HG03354 (cell line): Measurements from ENCODE around the gene PLEKHM2.
A peak's percentile ranks its signal among the peaks of the same experiment; 100 is the strongest.

ENCODE experiments used
- ATAC-seq: cut with Tn5 transposase; IDR thresholded peaks from one replicate; pipeline ENCODE4 v1.9.1; 2021; ENCODE audit warnings: mild to moderate bottlenecking; ENCODE audit not compliant: unreplicated experiment, poor library complexity, severe bottlenecking

PLEKHM2 gene

GRCh38 chr1:15674386-15675159 is 9.5 kb upstream of the PLEKHM2 start:
- ATAC-seq: no peak

- ATAC-seq: no peak
Measured at GRCh38 chr1:15676010-15676409, 8.1 kb upstream of the PLEKHM2 start.

- ATAC-seq: no peak
Measured at GRCh38 chr1:15676688-15677661, 7.1 kb upstream of the PLEKHM2 start.

- no peak for ATAC-seq
Measured at GRCh38 chr1:15678578-15678977, 5.5 kb upstream of the PLEKHM2 start.

GRCh38 chr1:15680131-15680530 is 4.0 kb upstream of the PLEKHM2 start:
- no peak for ATAC-seq

- ATAC-seq: no peak
Measured at GRCh38 chr1:15680561-15681348, 3.4 kb upstream of the PLEKHM2 start.

- no peak for ATAC-seq
Measured at GRCh38 chr1:15681349-15682292, 2.5 kb upstream of the PLEKHM2 start.

- no peak for ATAC-seq
Measured at GRCh38 chr1:15682936-15683341, 1.2 kb upstream of the PLEKHM2 start.

GRCh38 chr1:15683345-15684039 is 628 bp upstream of the PLEKHM2 start:
- ATAC-seq: no peak

GRCh38 chr1:15684468-15685291 is 560 bp downstream of the PLEKHM2 start:
- ATAC-seq: peak; percentile 37

- no peak for ATAC-seq
Measured at GRCh38 chr1:15685820-15686219, 1.7 kb downstream of the PLEKHM2 start.

- ATAC-seq: no peak
Measured at GRCh38 chr1:15687446-15687845, 3.3 kb downstream of the PLEKHM2 start.

- ATAC-seq: no peak
Measured at GRCh38 chr1:15690317-15690716, 6.2 kb downstream of the PLEKHM2 start.

GRCh38 chr1:15691434-15692032 is 7.4 kb downstream of the PLEKHM2 start:
- ATAC-seq: no peak

- no peak for ATAC-seq
Measured at GRCh38 chr1:15692121-15692682, 8.1 kb downstream of the PLEKHM2 start.

- no peak for ATAC-seq
Measured at GRCh38 chr1:15693371-15693770, 9.3 kb downstream of the PLEKHM2 start.
